Osteocyte (in vitro differentiated cells): ENCODE results near the gene DHX16. TPM values are rescaled to one million over a fixed set of nuclear protein-coding genes. Genes with fewer than 3 reads are reported as not detected.
"Not testable (repeated sequence)": the region's sequence is repeated elsewhere in the genome, so short reads cannot be mapped to it uniquely, and the experiment has no call there.

Experiments used
- DNase-seq: peaks from one replicate; pipeline ENCODE4 v3.0.0; 2021; ENCODE audit warnings: mixed read lengths; ENCODE audit not compliant: unreplicated experiment; ENCODE audit errors: extremely low spot score
- H3K27ac Mint-ChIP-seq: one replicate; pipeline ENCODE4 v1.8.0; 2021; ENCODE audit warnings: mild to moderate bottlenecking, mixed read lengths; ENCODE audit not compliant: unreplicated experiment
- H3K27me3 Mint-ChIP-seq: one replicate; pipeline ENCODE4 v1.8.0; 2021; ENCODE audit warnings: mixed read lengths; ENCODE audit not compliant: unreplicated experiment
- H3K36me3 Mint-ChIP-seq: one replicate; pipeline ENCODE4 v1.8.0; 2021; ENCODE audit warnings: mixed read lengths; ENCODE audit not compliant: unreplicated experiment
- H3K4me1 Mint-ChIP-seq: one replicate; pipeline ENCODE4 v1.8.0; 2021; ENCODE audit warnings: mixed read lengths; ENCODE audit not compliant: unreplicated experiment
- H3K4me3 Mint-ChIP-seq: one replicate; pipeline ENCODE4 v1.8.0; 2021; ENCODE audit warnings: mild to moderate bottlenecking, moderate library complexity, mixed read lengths; ENCODE audit not compliant: unreplicated experiment
- H3K9me3 Mint-ChIP-seq: one replicate; pipeline ENCODE4 v1.8.0; 2021; ENCODE audit warnings: mixed read lengths; ENCODE audit not compliant: unreplicated experiment
- CTCF ChIP-seq: fragments of 200-600 bp; sonication (generic); IDR thresholded peaks from 2 replicates; pipeline ENCODE4 v1.5.0; 2021; ENCODE audit warnings: antibody characterized with exemption, mild to moderate bottlenecking, moderate library complexity
- long read RNA-seq: library from polyadenylated mRNA; unstranded; transcript quantifications from one replicate; pipeline ENCODE4 v2.0.0, GENCODE V29; 2021
- total RNA-seq: library from RNA; stranded (reverse); gene quantifications from 2 replicates; pipeline ENCODE4 v1.2.1, GENCODE V29; 2021

Gene DHX16
- total RNA-seq, result 28.7 TPM in 2 replicates
- long read RNA-seq, transcript DHX16-202 (20 exons, 3,445 nt), result major isoform, 124 of 149 reads
- long read RNA-seq, partial matches to known transcripts, result 18 of 149 reads
- long read RNA-seq, other reads (novel, unspliced or antisense), result 7 of 149 reads

GRCh38 chr6:30672445-30673253, at the start of gene DHX16:
TSS of gene DHX16 (minus strand) at chr6:30673006. CDS start at chr6:30672841, 165 bp downstream.
- DNase-seq, result peak; percentile 97
- Mint-ChIP-seq H3K4me1 (peaks cover 22% of the 10 kb centered on the region), H3K27ac (peak within 1 kb of the TSS; percentile 70), H3K4me3 (peak within 1 kb of the TSS; percentile 87), H3K9me3 (no peaks in the 10 kb centered on the region), H3K27me3 (no peaks in the 10 kb centered on the region), H3K36me3 (peaks cover 19% of the 10 kb centered on the region)
- peak; percentile 91 for TF ChIP-seq CTCF

GRCh38 chr6:30722025-30722279, 49.1 kb upstream of the DHX16 start:
- Mint-ChIP-seq H3K27ac (peak overlapping the region; percentile 69), H3K4me3 (peak overlapping the region; percentile 96), H3K36me3 (peaks cover 43% of the 10 kb centered on the region), H3K4me1 (peaks cover 58% of the 10 kb centered on the region)
- H3K27me3 Mint-ChIP-seq, H3K9me3 Mint-ChIP-seq, DNase-seq: not testable (repeated sequence)

- H3K4me3 Mint-ChIP-seq, result peak overlapping the region; percentile 96
- H3K4me1 Mint-ChIP-seq, result peaks cover 62% of the 10 kb centered on the region
- H3K9me3 Mint-ChIP-seq, result no peaks in the 10 kb centered on the region
- peak overlapping the region; percentile 96 for H3K27ac Mint-ChIP-seq
- peak; percentile 58 for TF ChIP-seq CTCF
- DNase-seq, result peak; percentile 97
- H3K36me3 Mint-ChIP-seq, result peaks cover 43% of the 10 kb centered on the region
- H3K27me3 Mint-ChIP-seq, result no peaks in the 10 kb centered on the region
These were observed 48.6 kb upstream of the DHX16 start for GRCh38 chr6:30721198-30722024.

- H3K27ac Mint-ChIP-seq, result peak overlapping the region; percentile 96
- H3K4me3 Mint-ChIP-seq, result peak overlapping the region; percentile 96
- peaks cover 64% of the 10 kb centered on the region for H3K4me1 Mint-ChIP-seq
- no peaks in the 10 kb centered on the region for H3K27me3 Mint-ChIP-seq
- DNase-seq, result no peak
- no peak for TF ChIP-seq CTCF
- no peaks in the 10 kb centered on the region for H3K9me3 Mint-ChIP-seq
- peaks cover 43% of the 10 kb centered on the region for H3K36me3 Mint-ChIP-seq
These were observed 48.0 kb upstream of the DHX16 start for GRCh38 chr6:30720738-30721197.

GRCh38 chr6:30719791-30720737, 47.3 kb upstream of the DHX16 start, which contains the start of gene TUBB:
TSS of gene TUBB (plus strand) at chr6:30720352. CDS start at chr6:30720507, 155 bp downstream.
- peak within 1 kb of the TSS; percentile 96 for H3K4me3 Mint-ChIP-seq
- peaks cover 60% of the 10 kb centered on the region for H3K4me1 Mint-ChIP-seq
- H3K36me3 Mint-ChIP-seq, result peaks cover 40% of the 10 kb centered on the region
- DNase-seq, result peak; percentile 98
- TF ChIP-seq CTCF, result no peak
- no peaks in the 10 kb centered on the region for H3K9me3 Mint-ChIP-seq
- no peaks in the 10 kb centered on the region for H3K27me3 Mint-ChIP-seq
- peak within 1 kb of the TSS; percentile 96 for H3K27ac Mint-ChIP-seq
